B cell (primary cell): ENCODE measurements around the gene PAMR1. TPM values are rescaled to one million over a fixed set of nuclear protein-coding genes. Genes with fewer than 3 reads are reported as not detected.

Source experiments
- ATAC-seq: fragments of 200-7000 bp; cut with Tn5 transposase; one replicate; pipeline ENCODE4 v1.10.0; 2021; ENCODE audit warnings: low read depth, mild to moderate bottlenecking, moderate number of reproducible peaks, moderate library complexity
- CTCF ChIA-PET: fragments of 350-600 bp; sonication (Branson Sonifier 250); formaldehyde crosslinking; loops from one replicate; lab custom pipeline; 2021; ENCODE audit warnings: antibody characterized with exemption, inconsistent platforms; lab: Charles Lee
- POLR2A ChIA-PET: fragments of 350-600 bp; sonication (Branson Sonifier 250); formaldehyde crosslinking; loops from one replicate; lab custom pipeline; 2021; ENCODE audit warnings: antibody characterized with exemption; lab: Charles Lee
- DNase-seq: peaks from one replicate; pipeline ENCODE4 v3.0.0; 2013
- H2AFZ ChIP-seq: 2 replicates; pipeline ENCODE4 v1.6.1; 2012; ENCODE audit warnings: mild to moderate bottlenecking, low read depth, low read length; ENCODE audit not compliant: insufficient read depth, poor library complexity, severe bottlenecking
- H3K27ac ChIP-seq, 2 donors: 1 replicate in 1 of 2; 2 replicates in 1 of 2; pipeline ENCODE4 v1.5.1; 2012 to 2013; ENCODE audit warnings: low read length in 2 of 2, mild to moderate bottlenecking in 2 of 2, moderate library complexity in 1 of 2
- H3K27me3 ChIP-seq, 4 experiments: fragments of 200-600 bp in 1 of 4; sonication (generic) in 1 of 4; replicated peaks in 1 of 4; 1 replicate in 2 of 4; 2 replicates in 2 of 4; pipeline versions ENCODE4 v1.6.1 to v1.7.0; 2013 to 2016; ENCODE audit warnings: low read length in 3 of 4, mild to moderate bottlenecking in 2 of 4, mixed read lengths in 1 of 4, moderate library complexity in 1 of 4; ENCODE audit not compliant: insufficient read depth in 4 of 4, control insufficient read depth in 3 of 4; ENCODE audit errors: control extremely low read depth in 1 of 4
- H3K36me3 ChIP-seq, 2 experiments: replicated peaks in 1 of 2; 1 replicate in 1 of 2; 2 replicates in 1 of 2; pipeline versions ENCODE4 v1.6.1 to v1.7.1; 2013; ENCODE audit warnings: low read length in 1 of 2; ENCODE audit not compliant: insufficient read depth in 2 of 2, control insufficient read depth in 1 of 2; ENCODE audit errors: control extremely low read depth in 1 of 2, extremely low read depth in 1 of 2
- H3K4me1 ChIP-seq, 2 donors: fragments of 200-600 bp in 1 of 2; sonication (generic) in 1 of 2; 1 replicate in 1 of 2; 2 replicates in 1 of 2; pipeline versions ENCODE4 v1.5.1 to v1.6.1; 2013 to 2017; ENCODE audit warnings: low read length in 2 of 2; ENCODE audit not compliant: control insufficient read depth in 2 of 2, insufficient read depth in 2 of 2
- H3K4me2 ChIP-seq: replicated peaks from 2 replicates; pipeline ENCODE3; 2012; ENCODE audit warnings: mild to moderate bottlenecking, low read depth, low read length; ENCODE audit not compliant: poor library complexity, severe bottlenecking
- H3K4me3 ChIP-seq, 5 experiments: fragments of 200-600 bp in 1 of 5; sonication (generic) in 1 of 5; 1 replicate in 3 of 5; 2 replicates in 2 of 5; pipeline versions ENCODE4 v1.5.1 to v1.7.0; 2011 to 2016; ENCODE audit warnings: low read length in 4 of 5, mild to moderate bottlenecking in 4 of 5, low read depth in 2 of 5, control low read depth in 1 of 5, moderate library complexity in 1 of 5; ENCODE audit not compliant: insufficient read depth in 1 of 5; ENCODE audit errors: control extremely low read depth in 1 of 5, extremely low read depth in 1 of 5
- H3K79me2 ChIP-seq: fragments of 200-600 bp; sonication (generic); one replicate; pipeline ENCODE4 v1.6.0; 2016; ENCODE audit warnings: low read length; ENCODE audit not compliant: control insufficient read depth, insufficient read depth
- H3K9ac ChIP-seq: fragments of 200-600 bp; sonication (generic); 2 replicates; pipeline ENCODE4 v1.6.1; 2017; ENCODE audit warnings: mild to moderate bottlenecking, low read length, moderate library complexity
- H3K9me3 ChIP-seq, 3 donors: one replicate each; pipeline versions ENCODE4 v1.6.1 to v1.7.1; 2013; ENCODE audit warnings: low read length in 2 of 3; ENCODE audit not compliant: control insufficient read depth in 2 of 3, insufficient read depth in 1 of 3; ENCODE audit errors: control extremely low read depth in 1 of 3
- H4K20me1 ChIP-seq: 2 replicates; pipeline ENCODE4 v1.6.0; 2012; ENCODE audit warnings: mild to moderate bottlenecking, low read length; ENCODE audit not compliant: insufficient read depth, control insufficient read depth, poor library complexity, severe bottlenecking
- H3K27ac Mint-ChIP-seq: one replicate; pipeline ENCODE4 v1.8.0; 2021; ENCODE audit warnings: mixed read lengths
- H3K27me3 Mint-ChIP-seq: one replicate; pipeline ENCODE4 v1.8.0; 2021; ENCODE audit warnings: mixed read lengths
- H3K4me1 Mint-ChIP-seq: one replicate; pipeline ENCODE4 v1.8.0; 2021; ENCODE audit warnings: mixed read lengths
- H3K4me3 Mint-ChIP-seq: one replicate; pipeline ENCODE4 v1.8.0; 2021; ENCODE audit warnings: mixed read lengths
- H3K9me3 Mint-ChIP-seq: one replicate; pipeline ENCODE4 v1.8.0; 2022; ENCODE audit warnings: mixed read lengths; ENCODE audit not compliant: insufficient read depth
- CTCF ChIP-seq: fragments of 200-600 bp; IDR thresholded peaks from one replicate; pipeline ENCODE4 v1.8.0; 2022; ENCODE audit warnings: antibody characterized with exemption, mild to moderate bottlenecking
- EZH2 ChIP-seq: IDR thresholded peaks from 2 replicates; pipeline ENCODE4 v1.6.1; 2012; ENCODE audit warnings: borderline replicate concordance, low read depth, mild to moderate bottlenecking, moderate library complexity, low read length; ENCODE audit not compliant: insufficient read depth, poor library complexity, severe bottlenecking
- WGBS: methylation state at CpG from one replicate; pipeline ENCODE4 v1.1.5; 2013; ENCODE audit warnings: missing lambda C conversion rate; ENCODE audit not compliant: insufficient coverage; 5-methylcytosine and 5-hydroxymethylcytosine counted together
- intact Hi-C: fragments of 100-400 bp; cut with micrococcal nuclease; formaldehyde crosslinking; loops from one replicate; pipeline ENCODE4 v1.10.0; 2022
- polyA plus RNA-seq: library from polyadenylated mRNA; depleted of rRNA; stranded (reverse); fragments of >200 nt; gene quantifications from 2 replicates; pipeline ENCODE4 v1.2.3, GENCODE V29; 2012
- total RNA-seq, 2 donors: library from RNA; stranded (reverse); fragments of 120-200 nt in 1 of 2; gene quantifications; 1 replicate in 1 of 2; 2 replicates in 1 of 2; pipeline versions ENCODE4 v1.2.3 to v1.2.4, GENCODE V29; 2013 to 2022

The PAMR1 gene
- total and polyA plus RNA-seq, 2 donors (not counting 1 experiment from before 2014, with no cell fraction given): not detected

GRCh38 chr11:35517481-35517880, 7.9 kb downstream of the PAMR1 start:
- Mint-ChIP-seq H3K27me3 (peaks cover 29% of the 10 kb centered on the region), H3K9me3 (no peaks in the 10 kb centered on the region), H3K4me3 (no peak overlapping the region), H3K27ac (no peak overlapping the region), H3K4me1 (no peaks in the 10 kb centered on the region)
- no peak for TF ChIP-seq CTCF
- TF ChIP-seq EZH2: no peak
- DNase-seq: no peak
- H3K9ac ChIP-seq: no peak overlapping the region
- no peaks in the 10 kb centered on the region for H3K36me3 ChIP-seq
- no peak overlapping the region for H3K27ac ChIP-seq
- intact Hi-C loops: no loop called here
- no peak overlapping the region for H3K4me3 ChIP-seq
- no peak for ATAC-seq
- H2AFZ ChIP-seq: no peak overlapping the region
- H3K27me3 ChIP-seq: peaks cover 0 to 5% (median 1%) of the 10 kb centered on the region in 4 experiments
- no peaks in the 10 kb centered on the region for H3K79me2 ChIP-seq
- no peak overlapping the region for H3K4me2 ChIP-seq
- ChIA-PET POLR2A (no interaction called here), CTCF (interaction anchor here (0.6 kb wide), 1 partner anchor 12 kb away, joined by 3 read pairs; no protein-coding TSS in a partner anchor)
- H3K9me3 ChIP-seq: no peaks in the 10 kb centered on the region
- H3K4me1 ChIP-seq: no peaks in the 10 kb centered on the region
- no CpG with 5 or more reads among the region's 1 CpG for WGBS
- no peaks in the 10 kb centered on the region for H4K20me1 ChIP-seq

GRCh38 chr11:35516403-35516802, 9.0 kb downstream of the PAMR1 start:
- H3K79me2 ChIP-seq: no peaks in the 10 kb centered on the region
- ChIA-PET POLR2A (no interaction called here), CTCF (no interaction called here)
- ATAC-seq (no peak), DNase-seq (no peak)
- no peak overlapping the region for H3K4me3 ChIP-seq
- H3K9me3 ChIP-seq: no peaks in the 10 kb centered on the region
- TF ChIP-seq CTCF (no peak), EZH2 (no peak)
- Mint-ChIP-seq H3K4me3 (no peak overlapping the region), H3K27ac (no peak overlapping the region), H3K4me1 (no peaks in the 10 kb centered on the region), H3K27me3 (peaks cover 26% of the 10 kb centered on the region), H3K9me3 (no peaks in the 10 kb centered on the region)
- no peaks in the 10 kb centered on the region for H4K20me1 ChIP-seq
- intact Hi-C loops: no loop called here
- no peak overlapping the region for H3K9ac ChIP-seq
- WGBS: 76% methylated on average over 4 of the region's 4 CpGs
- peaks cover 0 to 12% (median 1%) of the 10 kb centered on the region in 4 experiments for H3K27me3 ChIP-seq
- H3K4me2 ChIP-seq: no peak overlapping the region
- no peaks in the 10 kb centered on the region for H3K36me3 ChIP-seq
- H3K27ac ChIP-seq: no peak overlapping the region
- H3K4me1 ChIP-seq: no peaks in the 10 kb centered on the region
- H2AFZ ChIP-seq: no peak overlapping the region
